CD4-positive, alpha-beta T cell (primary cell): ENCODE data around the gene USF2. TPM values are rescaled to one million over a fixed set of nuclear protein-coding genes. Genes with fewer than 3 reads are reported as not detected.
A peak's percentile ranks its signal among the peaks of the same experiment; 100 is the strongest.
"Not testable (repeated sequence)": the region's sequence is repeated elsewhere in the genome, so short reads cannot be mapped to it uniquely, and the experiment has no call there.

Source experiments
- ATAC-seq: fragments of 200-7000 bp; cut with Tn5 transposase; one replicate; pipeline ENCODE4 v1.10.0; 2022; ENCODE audit warnings: mild to moderate bottlenecking; ENCODE audit not compliant: poor library complexity
- CTCF ChIA-PET: fragments of 350-600 bp; sonication (Branson Sonifier 250); formaldehyde crosslinking; loops from one replicate; lab custom pipeline; 2021; ENCODE audit warnings: antibody characterized with exemption, inconsistent platforms; lab: Charles Lee
- POLR2A ChIA-PET: fragments of 350-600 bp; sonication (Branson Sonifier 250); formaldehyde crosslinking; loops from one replicate; lab custom pipeline; 2021; ENCODE audit warnings: antibody characterized with exemption, inconsistent platforms; lab: Charles Lee
- DNase-seq, 14 experiments: peaks; one replicate each; pipeline ENCODE4 v3.0.0-alpha.2; 2013 to 2020; ENCODE audit warnings: mixed read lengths in 2 of 14
- H3K27ac ChIP-seq, 2 donors: one replicate each; pipeline versions ENCODE4 v1.5.1 to v1.7.0; 2013; ENCODE audit warnings: low read length in 2 of 2, low read depth in 1 of 2, mild to moderate bottlenecking in 1 of 2
- H3K27me3 ChIP-seq, 2 experiments: 1 replicate in 1 of 2; 2 replicates in 1 of 2; pipeline versions ENCODE4 v1.6.1 to v1.7.0; 2013; ENCODE audit warnings: low read length in 2 of 2, control low read depth in 1 of 2, mild to moderate bottlenecking in 1 of 2, moderate library complexity in 1 of 2; ENCODE audit not compliant: insufficient read depth in 2 of 2, control insufficient read depth in 1 of 2
- H3K36me3 ChIP-seq: one replicate; pipeline ENCODE4 v1.6.1; 2013; ENCODE audit warnings: low read length, control low read depth; ENCODE audit not compliant: insufficient read depth
- H3K4me1 ChIP-seq: one replicate; pipeline ENCODE4 v1.6.1; 2013; ENCODE audit warnings: low read length, control low read depth; ENCODE audit not compliant: insufficient read depth
- H3K4me3 ChIP-seq: one replicate; pipeline ENCODE4 v1.5.1; 2013; ENCODE audit warnings: mild to moderate bottlenecking, low read length, moderate library complexity
- H3K9me3 ChIP-seq, 2 experiments: 1 replicate in 1 of 2; 2 replicates in 1 of 2; pipeline versions ENCODE4 v1.6.1 to v1.7.0; 2013; ENCODE audit warnings: low read length in 2 of 2, mild to moderate bottlenecking in 2 of 2, control low read depth in 1 of 2, moderate library complexity in 1 of 2; ENCODE audit not compliant: control insufficient read depth in 1 of 2, insufficient read depth in 1 of 2
- H3K27ac Mint-ChIP-seq: one replicate; pipeline ENCODE4 v1.8.0; 2020; ENCODE audit warnings: mixed read lengths
- H3K27me3 Mint-ChIP-seq: one replicate; pipeline ENCODE4 v1.8.0; 2021; ENCODE audit warnings: mixed read lengths
- H3K36me3 Mint-ChIP-seq: one replicate; pipeline ENCODE4 v1.8.0; 2021; ENCODE audit warnings: low read depth, mixed read lengths
- H3K4me1 Mint-ChIP-seq: one replicate; pipeline ENCODE4 v1.8.0; 2021; ENCODE audit warnings: low read depth, mixed read lengths
- H3K4me3 Mint-ChIP-seq: one replicate; pipeline ENCODE4 v1.8.0; 2020; ENCODE audit warnings: mild to moderate bottlenecking, mixed read lengths
- H3K9me3 Mint-ChIP-seq: one replicate; pipeline ENCODE4 v1.8.0; 2020; ENCODE audit warnings: mixed read lengths
- CTCF ChIP-seq: fragments of 200-600 bp; IDR thresholded peaks from one replicate; pipeline ENCODE4 v1.8.0; 2022; ENCODE audit warnings: antibody characterized with exemption, mild to moderate bottlenecking
- intact Hi-C, 2 experiments: fragments of 100-400 bp; cut with DNase I in 1 of 2; cut with micrococcal nuclease in 1 of 2; formaldehyde crosslinking; loops; one replicate each; pipeline versions ENCODE4 v1.15.1 to v1.9.0; 2023 to 2025; cut with DNase I, micrococcal nuclease
- total RNA-seq, 174 experiments: library from RNA in 2 of 174; stranded (reverse) in 2 of 174; gene quantifications; one replicate each; pipeline ENCODE4 v1.2.3 and lab custom pipeline; 2021 to 2026

The USF2 gene
- total RNA-seq, 2 experiments from 2014 or later = 335 to 344 TPM

GRCh38 chr19:35220315-35220921, 48.3 kb upstream of the USF2 start:
- H3K4me3 ChIP-seq = no peak overlapping the region
- peak; percentile 31 for ATAC-seq
- H3K27me3 ChIP-seq = no peaks in the 10 kb centered on the region
- Mint-ChIP-seq H3K9me3 (peaks cover 3% of the 10 kb centered on the region), H3K4me1 (peaks cover 43% of the 10 kb centered on the region), H3K4me3 (peak overlapping the region; percentile 0), H3K36me3 (no peaks in the 10 kb centered on the region), H3K27me3 (no peaks in the 10 kb centered on the region), H3K27ac (peak overlapping the region; percentile 32)
- CTCF ChIA-PET = interaction anchor here (1.1 kb wide), 1 partner anchor 85 kb away, joined by 3 read pairs; the partner anchor contains the start of gene LGI4
- POLR2A ChIA-PET = interaction anchor here (1.4 kb wide), 1 partner anchor 9 kb away, joined by 8 read pairs; no protein-coding TSS in a partner anchor
- intact Hi-C loops = no loop called here
- peaks cover 0 to 13% of the 10 kb centered on the region in 2 experiments for H3K9me3 ChIP-seq
- no peak overlapping the region for H3K27ac ChIP-seq
- H3K4me1 ChIP-seq = peaks cover 58% of the 10 kb centered on the region
- no peak for DNase-seq
- TF ChIP-seq CTCF = no peak
- H3K36me3 ChIP-seq = no peaks in the 10 kb centered on the region

GRCh38 chr19:35220973-35221590, 47.7 kb upstream of the USF2 start:
- H3K36me3 Mint-ChIP-seq, DNase-seq, H3K36me3 ChIP-seq, H3K27me3 Mint-ChIP-seq, H3K9me3 Mint-ChIP-seq, H3K27ac ChIP-seq, intact Hi-C loops, H3K4me3 ChIP-seq, ATAC-seq, H3K27me3 ChIP-seq: not testable (repeated sequence)
- Mint-ChIP-seq H3K4me3 (peak overlapping the region; percentile 0), H3K4me1 (peaks cover 43% of the 10 kb centered on the region), H3K27ac (peak overlapping the region; percentile 32)
- ChIA-PET CTCF (interaction anchor here (1.1 kb wide), 1 partner anchor 86 kb away, joined by 3 read pairs; the partner anchor contains the start of gene LGI4), POLR2A (interaction anchor here (1.4 kb wide), 1 partner anchor 9 kb away, joined by 8 read pairs; no protein-coding TSS in a partner anchor)
- Histone ChIP-seq H3K9me3 (peaks cover 0 to 13% of the 10 kb centered on the region in 2 experiments), H3K4me1 (peaks cover 57% of the 10 kb centered on the region)

GRCh38 chr19:35222373-35223015, 46.3 kb upstream of the USF2 start:
- DNase-seq (no peak), ATAC-seq (no peak)
- no peaks in the 10 kb centered on the region for H3K36me3 Mint-ChIP-seq
- ChIA-PET CTCF (interaction anchor here (0.9 kb wide), 1 partner anchor 10 kb away, joined by 3 read pairs; no protein-coding TSS in a partner anchor), POLR2A (interaction anchor here (1.4 to 2.0 kb wide), 2 partner anchors 11 to 18 kb away, joined by 3 to 6 read pairs; no protein-coding TSS in a partner anchor)
- no peak overlapping the region for H3K4me3 ChIP-seq
- no peak overlapping the region for H3K27ac ChIP-seq
- peaks cover 0 to 6% of the 10 kb centered on the region in 2 experiments for H3K9me3 ChIP-seq
- no peak for TF ChIP-seq CTCF
- intact Hi-C loops = no loop called here
- peaks cover 3% of the 10 kb centered on the region for H3K9me3 Mint-ChIP-seq
- no peak overlapping the region for H3K27ac Mint-ChIP-seq
- H3K27me3 ChIP-seq = no peaks in the 10 kb centered on the region
- peaks cover 47% of the 10 kb centered on the region for H3K4me1 ChIP-seq
- no peaks in the 10 kb centered on the region for H3K36me3 ChIP-seq
- peaks cover 35% of the 10 kb centered on the region for H3K4me1 Mint-ChIP-seq
- H3K27me3 Mint-ChIP-seq = no peaks in the 10 kb centered on the region
- H3K4me3 Mint-ChIP-seq = no peak overlapping the region
